GM18526 (cell line): ENCODE data around the gene PIK3C2G.

Source experiments
- POLR2A ChIP-seq: IDR thresholded peaks from 3 replicates; pipeline ENCODE4 v1.6.1; 2011; ENCODE audit not compliant: insufficient read length; ENCODE audit errors: extremely low read depth

PIK3C2G gene

DNA sequence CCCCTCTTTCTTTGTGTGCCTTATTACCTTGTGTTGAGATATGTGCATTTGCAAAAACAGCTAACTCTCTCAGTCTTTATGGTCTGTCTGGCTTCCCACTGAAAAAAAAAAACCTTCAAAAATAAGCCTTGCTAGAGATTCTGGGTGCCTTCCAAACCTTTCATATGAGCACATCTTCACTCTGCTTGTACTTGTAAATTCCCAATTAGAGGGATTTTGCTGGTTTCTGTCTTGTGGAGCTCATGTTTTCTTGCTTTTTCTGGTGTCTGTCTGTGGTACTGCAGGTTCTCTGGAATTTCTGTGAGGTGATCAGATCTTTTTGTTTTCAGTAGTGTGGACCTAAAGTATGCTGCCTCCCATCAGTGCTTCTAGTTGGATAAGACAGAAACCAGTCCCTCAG lies 100.1 kb downstream of the PIK3C2G start:
- TF ChIP-seq POLR2A, result no peak

DNA sequence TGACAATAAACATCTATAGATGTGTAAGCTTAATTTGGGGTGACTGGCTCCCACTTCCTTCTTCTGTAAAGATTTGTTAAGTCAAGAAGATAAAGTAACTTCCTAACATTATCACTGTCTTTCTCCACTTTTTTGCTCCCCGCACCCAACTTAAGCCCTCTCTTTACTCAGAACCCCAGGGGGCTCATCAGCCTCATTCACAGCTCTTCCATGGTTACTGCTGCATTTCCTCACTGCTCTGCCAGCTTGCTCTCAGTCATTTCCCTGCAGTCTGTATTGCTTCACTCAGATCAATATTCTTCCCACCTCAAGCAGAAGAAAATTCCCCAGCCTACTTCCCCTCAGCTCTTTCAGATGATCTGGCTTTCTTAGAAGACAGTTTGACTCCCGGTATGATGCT lies 102.0 kb downstream of the PIK3C2G start:
- TF ChIP-seq POLR2A, result no peak

GRCh38 chr12:18368594-18368993 lies 107.3 kb downstream of the PIK3C2G start:
- TF ChIP-seq POLR2A, result no peak

GRCh38 chr12:18373181-18373580 lies 111.9 kb downstream of the PIK3C2G start:
- no peak for TF ChIP-seq POLR2A

- TF ChIP-seq POLR2A, result no peak
Observed at GRCh38 chr12:18375131-18375530, 113.8 kb downstream of the PIK3C2G start.

- TF ChIP-seq POLR2A, result no peak
Observed at GRCh38 chr12:18375583-18375982, 114.3 kb downstream of the PIK3C2G start.

DNA sequence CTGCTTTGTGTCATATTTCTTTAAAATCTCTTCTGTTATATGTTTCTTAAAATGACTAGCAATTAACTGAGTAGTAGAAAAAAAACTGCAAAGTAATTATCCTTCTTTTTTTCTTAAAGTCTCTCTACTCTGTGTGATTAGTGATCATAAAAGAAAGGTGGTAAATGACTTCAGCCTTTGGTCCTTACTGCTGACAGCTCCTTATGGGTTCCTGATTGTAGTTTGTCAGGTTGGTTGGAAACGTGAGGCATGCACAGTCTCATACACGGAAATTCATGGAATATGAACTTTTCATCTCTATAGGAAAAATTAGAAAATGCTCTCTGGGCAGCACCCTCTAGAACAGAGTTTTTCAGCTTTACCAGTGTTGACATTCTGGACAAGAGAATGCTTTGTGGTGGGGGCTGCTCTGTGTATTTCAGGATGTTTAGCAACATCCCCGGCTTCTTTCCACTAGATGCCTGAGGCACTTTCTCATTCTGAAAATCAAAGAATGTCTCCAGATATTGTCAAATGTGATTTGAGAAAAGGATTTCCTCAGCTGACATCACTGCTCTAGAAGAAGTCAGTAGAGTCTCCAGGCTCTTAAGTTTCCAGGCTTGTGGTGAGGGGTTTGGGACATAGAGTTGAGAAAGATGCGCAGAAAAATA lies 121.0 kb downstream of the PIK3C2G start:
- no peak for TF ChIP-seq POLR2A

DNA sequence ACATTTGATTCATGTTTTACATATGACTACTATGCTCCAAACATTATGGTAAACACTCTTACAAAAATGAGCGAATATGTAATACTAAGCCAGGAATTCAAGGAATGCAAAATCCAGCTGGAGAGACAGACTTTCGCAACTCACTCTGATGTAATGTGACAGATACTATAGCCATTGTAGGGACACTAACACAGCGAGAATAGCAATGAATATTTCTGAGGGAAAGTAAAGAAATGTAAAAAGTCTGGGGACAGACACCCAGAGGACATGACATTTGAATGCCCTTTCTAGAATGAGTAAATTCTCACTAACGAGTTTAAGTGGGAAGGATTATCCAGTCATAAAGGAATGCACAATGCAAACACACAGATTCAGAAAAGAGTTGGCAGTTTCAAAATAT lies 121.9 kb downstream of the PIK3C2G start:
- TF ChIP-seq POLR2A, result no peak

- no peak for TF ChIP-seq POLR2A
Observed at GRCh38 chr12:18387706-18388105, 126.4 kb downstream of the PIK3C2G start.

DNA sequence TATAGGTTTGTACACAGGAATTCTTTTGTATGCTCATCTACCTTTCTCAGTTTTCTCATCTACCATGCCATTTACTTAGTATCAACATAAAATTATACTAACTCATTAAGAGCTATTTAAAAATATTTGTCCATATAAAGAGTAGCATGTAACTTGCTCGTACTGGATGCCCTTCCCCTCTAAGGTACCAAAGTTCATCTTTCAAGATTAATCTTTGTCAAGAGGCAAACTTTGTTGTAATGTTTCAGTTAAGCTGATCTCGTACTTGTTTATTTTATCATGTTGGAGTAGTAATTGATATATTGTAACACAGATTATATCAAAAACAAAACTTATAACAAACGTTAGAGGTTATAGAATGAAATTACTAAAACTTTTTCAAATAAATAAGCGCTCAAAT lies 128.5 kb downstream of the PIK3C2G start:
- TF ChIP-seq POLR2A, result no peak

GRCh38 chr12:18391151-18391550 lies 129.8 kb downstream of the PIK3C2G start:
- no peak for TF ChIP-seq POLR2A

DNA sequence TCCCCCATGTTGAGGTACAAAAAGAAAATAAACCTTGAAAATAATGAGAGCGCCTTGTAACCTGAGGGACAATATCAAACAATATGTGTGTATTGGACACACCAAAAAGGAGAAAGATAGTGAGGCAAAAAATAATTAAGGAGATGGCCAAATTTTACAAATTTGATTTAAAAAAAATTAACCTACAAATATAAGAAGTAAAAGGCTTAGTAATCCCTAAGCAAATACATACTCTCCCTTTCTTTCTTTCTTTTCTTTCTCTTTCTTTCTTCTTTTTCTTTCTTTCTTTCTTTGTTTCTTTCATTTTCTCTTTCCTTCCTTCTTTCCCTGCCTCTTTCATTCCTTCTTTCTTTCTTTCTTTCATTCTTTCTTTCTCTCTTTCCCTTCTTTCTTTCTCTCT lies 133.4 kb downstream of the PIK3C2G start:
- TF ChIP-seq POLR2A, result no peak

DNA sequence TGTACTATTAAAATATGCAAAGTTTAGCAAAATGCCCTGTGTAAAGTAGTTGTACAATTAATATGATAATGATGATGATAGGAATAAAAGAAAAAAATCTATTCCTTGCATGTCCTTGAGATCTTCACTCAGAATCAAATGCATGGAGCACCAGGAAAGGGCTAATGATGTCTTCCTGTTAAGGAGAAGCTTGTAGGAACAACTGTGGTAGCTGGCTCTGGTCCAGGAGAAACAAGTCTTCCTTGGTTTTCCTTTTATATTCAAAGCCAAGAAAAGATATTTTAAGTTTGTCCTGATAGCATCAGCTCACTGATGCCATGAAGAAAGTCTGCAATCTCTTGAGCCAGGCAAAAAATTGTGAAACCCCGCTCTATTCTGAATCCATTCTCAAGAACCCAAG lies 138.9 kb downstream of the PIK3C2G start:
- no peak for TF ChIP-seq POLR2A

GRCh38 chr12:18402872-18403611 lies 141.7 kb downstream of the PIK3C2G start:
- TF ChIP-seq POLR2A, result no peak

GRCh38 chr12:18411453-18411852 lies 150.1 kb downstream of the PIK3C2G start:
- no peak for TF ChIP-seq POLR2A

DNA sequence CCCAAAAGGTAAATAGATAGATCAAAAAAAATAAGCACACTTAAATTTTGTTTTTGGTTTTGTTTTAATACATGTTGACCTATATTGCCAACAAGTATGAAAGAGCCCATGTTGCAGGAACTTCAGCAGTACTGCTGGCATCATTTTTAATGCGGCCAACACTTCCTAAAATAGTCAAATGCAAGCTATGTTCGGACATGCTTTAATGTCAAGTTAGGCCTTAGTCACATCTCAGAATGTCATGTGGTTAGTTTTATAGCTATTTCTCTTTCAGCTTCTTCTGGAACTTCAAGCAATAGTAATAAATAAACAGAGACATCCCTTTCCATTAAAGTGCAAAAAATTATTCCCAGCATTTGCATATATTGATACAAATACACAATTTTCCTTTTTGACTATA lies 153.4 kb downstream of the PIK3C2G start:
- TF ChIP-seq POLR2A, result no peak

DNA sequence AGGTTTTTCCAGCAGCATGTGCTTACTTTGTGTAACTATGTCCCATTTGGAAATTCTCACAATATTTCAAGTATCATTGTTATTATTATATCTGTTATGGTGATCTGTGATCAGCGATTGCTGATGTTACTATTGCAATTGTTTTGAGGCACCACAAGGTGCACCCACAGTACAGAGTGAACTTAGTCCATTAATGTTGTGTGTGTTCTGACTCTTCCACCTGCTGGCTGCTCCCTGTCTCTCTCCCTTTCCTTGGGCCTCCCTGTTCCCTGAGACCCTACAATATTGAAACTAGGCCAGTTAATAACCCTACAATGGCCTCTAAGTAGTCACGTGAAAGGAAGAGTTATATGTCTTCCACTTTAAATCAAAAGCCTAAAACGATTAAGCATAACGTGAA lies 153.9 kb downstream of the PIK3C2G start:
- TF ChIP-seq POLR2A, result no peak
